ENCODE data around the gene RANBP2.

RANBP2 gene

GRCh38 chr2:108805032-108805431 lies 85.8 kb downstream of the RANBP2 start:
- Histone ChIP-seq H3K4me1 (ENCODE audit: control insufficient read depth, low read depth, low read length) (no peaks in the 10 kb centered on the region), H3K79me1 (ENCODE audit: low read length) (no peaks in the 10 kb centered on the region), H2BK5ac (ENCODE audit: low read length) (no peak overlapping the region), H3K4me2 (ENCODE audit: low read length) (no peak overlapping the region), H3K4ac (ENCODE audit: low read depth, low read length) (no peak overlapping the region), H3K27ac (ENCODE audit: low read depth, low read length) (no peak overlapping the region), H2AK5ac (ENCODE audit: low read length) (no peak overlapping the region), H2BK15ac (replicated peaks; ENCODE audit: low read depth) (no peak overlapping the region), H4K8ac (ENCODE audit: low read depth, low read length) (no peak overlapping the region), H3K9ac (ENCODE audit: low read length) (no peak overlapping the region), H3K23ac (ENCODE audit: low read length) (no peak overlapping the region), H4K5ac (ENCODE audit: low read length) (no peak overlapping the region), H3K4me3 (ENCODE audit: low read length) (no peak overlapping the region), H3K36me3 (ENCODE audit: control insufficient read depth, insufficient read depth, low read length) (no peaks in the 10 kb centered on the region), H2BK120ac (ENCODE audit: low read depth, low read length) (no peak overlapping the region), H3K79me2 (ENCODE audit: control insufficient read depth, insufficient read depth, low read length) (no peaks in the 10 kb centered on the region), H3K27me3 (ENCODE audit: insufficient read depth, low read length, poor library complexity) (no peaks in the 10 kb centered on the region), H3K56ac (ENCODE audit: low read length) (no peak overlapping the region), H3K18ac (ENCODE audit: low read length) (no peak overlapping the region)
- no CpG with 5 or more reads among the region's 1 CpG for WGBS (ENCODE audit: extremely low coverage, insufficient coverage, low lambda C conversion rate)
- no peak for DNase-seq

GRCh38 chr2:108805782-108806181 lies 86.5 kb downstream of the RANBP2 start:
- no peaks in the 10 kb centered on the region for H3K4me1 ChIP-seq (ENCODE audit: control insufficient read depth, low read depth, low read length)
- no peaks in the 10 kb centered on the region for H3K27me3 ChIP-seq (ENCODE audit: insufficient read depth, low read length, poor library complexity)
- H3K56ac ChIP-seq (ENCODE audit: low read length): no peak overlapping the region
- no peak overlapping the region for H2BK120ac ChIP-seq (ENCODE audit: low read depth, low read length)
- H4K8ac ChIP-seq (ENCODE audit: low read depth, low read length): no peak overlapping the region
- no peak overlapping the region for H3K4ac ChIP-seq (ENCODE audit: low read depth, low read length)
- H3K79me1 ChIP-seq (ENCODE audit: low read length): no peaks in the 10 kb centered on the region
- H3K9ac ChIP-seq (ENCODE audit: low read length): no peak overlapping the region
- H3K18ac ChIP-seq (ENCODE audit: low read length): no peak overlapping the region
- H3K79me2 ChIP-seq (ENCODE audit: control insufficient read depth, insufficient read depth, low read length): no peaks in the 10 kb centered on the region
- no peak for DNase-seq
- no peak overlapping the region for H3K27ac ChIP-seq (ENCODE audit: low read depth, low read length)
- 100% methylated on average over 1 of the region's 1 CpG for WGBS (ENCODE audit: extremely low coverage, insufficient coverage, low lambda C conversion rate)
- H3K4me3 ChIP-seq (ENCODE audit: low read length): no peak overlapping the region
- no peak overlapping the region for H4K5ac ChIP-seq (ENCODE audit: low read length)
- H3K23ac ChIP-seq (ENCODE audit: low read length): no peak overlapping the region
- no peak overlapping the region for H2BK15ac ChIP-seq (replicated peaks; ENCODE audit: low read depth)
- H3K36me3 ChIP-seq (ENCODE audit: control insufficient read depth, insufficient read depth, low read length): no peaks in the 10 kb centered on the region
- H2BK5ac ChIP-seq (ENCODE audit: low read length): no peak overlapping the region
- H3K4me2 ChIP-seq (ENCODE audit: low read length): no peak overlapping the region
- no peak overlapping the region for H2AK5ac ChIP-seq (ENCODE audit: low read length)

GRCh38 chr2:108806371-108807113 lies 87.3 kb downstream of the RANBP2 start:
- H3K27ac ChIP-seq (ENCODE audit: low read depth, low read length): no peak overlapping the region
- WGBS (ENCODE audit: extremely low coverage, insufficient coverage, low lambda C conversion rate): no CpG with 5 or more reads among the region's 6 CpGs
- H2AK5ac ChIP-seq (ENCODE audit: low read length): no peak overlapping the region
- H2BK120ac ChIP-seq (ENCODE audit: low read depth, low read length): no peak overlapping the region
- H4K8ac ChIP-seq (ENCODE audit: low read depth, low read length): no peak overlapping the region
- H3K79me2 ChIP-seq (ENCODE audit: control insufficient read depth, insufficient read depth, low read length): no peaks in the 10 kb centered on the region
- no peaks in the 10 kb centered on the region for H3K4me1 ChIP-seq (ENCODE audit: control insufficient read depth, low read depth, low read length)
- no peak overlapping the region for H4K5ac ChIP-seq (ENCODE audit: low read length)
- H3K56ac ChIP-seq (ENCODE audit: low read length): no peak overlapping the region
- H3K9ac ChIP-seq (ENCODE audit: low read length): no peak overlapping the region
- H3K4me2 ChIP-seq (ENCODE audit: low read length): no peak overlapping the region
- no peaks in the 10 kb centered on the region for H3K36me3 ChIP-seq (ENCODE audit: control insufficient read depth, insufficient read depth, low read length)
- H2BK5ac ChIP-seq (ENCODE audit: low read length): no peak overlapping the region
- H3K27me3 ChIP-seq (ENCODE audit: insufficient read depth, low read length, poor library complexity): no peaks in the 10 kb centered on the region
- no peak overlapping the region for H3K18ac ChIP-seq (ENCODE audit: low read length)
- H2BK15ac ChIP-seq (replicated peaks; ENCODE audit: low read depth): no peak overlapping the region
- no peak overlapping the region for H3K23ac ChIP-seq (ENCODE audit: low read length)
- H3K4me3 ChIP-seq (ENCODE audit: low read length): no peak overlapping the region
- no peak overlapping the region for H3K4ac ChIP-seq (ENCODE audit: low read depth, low read length)
- no peak for DNase-seq
- H3K79me1 ChIP-seq (ENCODE audit: low read length): no peaks in the 10 kb centered on the region

- H2BK15ac ChIP-seq (replicated peaks; ENCODE audit: low read depth): no peak overlapping the region
- H3K27me3 ChIP-seq (ENCODE audit: insufficient read depth, low read length, poor library complexity): no peaks in the 10 kb centered on the region
- no peak overlapping the region for H3K56ac ChIP-seq (ENCODE audit: low read length)
- no peaks in the 10 kb centered on the region for H3K79me1 ChIP-seq (ENCODE audit: low read length)
- H3K27ac ChIP-seq (ENCODE audit: low read depth, low read length): no peak overlapping the region
- H3K4me2 ChIP-seq (ENCODE audit: low read length): no peak overlapping the region
- H3K9ac ChIP-seq (ENCODE audit: low read length): no peak overlapping the region
- H3K36me3 ChIP-seq (ENCODE audit: control insufficient read depth, insufficient read depth, low read length): no peaks in the 10 kb centered on the region
- H3K23ac ChIP-seq (ENCODE audit: low read length): no peak overlapping the region
- DNase-seq: no peak
- H2BK120ac ChIP-seq (ENCODE audit: low read depth, low read length): no peak overlapping the region
- H3K18ac ChIP-seq (ENCODE audit: low read length): no peak overlapping the region
- no peaks in the 10 kb centered on the region for H3K4me1 ChIP-seq (ENCODE audit: control insufficient read depth, low read depth, low read length)
- H3K79me2 ChIP-seq (ENCODE audit: control insufficient read depth, insufficient read depth, low read length): no peaks in the 10 kb centered on the region
- H4K5ac ChIP-seq (ENCODE audit: low read length): no peak overlapping the region
- H2BK5ac ChIP-seq (ENCODE audit: low read length): no peak overlapping the region
- H3K4me3 ChIP-seq (ENCODE audit: low read length): no peak overlapping the region
- no peak overlapping the region for H4K8ac ChIP-seq (ENCODE audit: low read depth, low read length)
- WGBS (ENCODE audit: extremely low coverage, insufficient coverage, low lambda C conversion rate): no CpG with 5 or more reads among the region's 3 CpGs
- no peak overlapping the region for H2AK5ac ChIP-seq (ENCODE audit: low read length)
- H3K4ac ChIP-seq (ENCODE audit: low read depth, low read length): no peak overlapping the region
Observed at GRCh38 chr2:108809936-108810335, 90.7 kb downstream of the RANBP2 start.

- DNase-seq: no peak
- Histone ChIP-seq H3K18ac (ENCODE audit: low read length) (no peak overlapping the region), H3K4me2 (ENCODE audit: low read length) (no peak overlapping the region), H4K8ac (ENCODE audit: low read depth, low read length) (no peak overlapping the region), H3K23ac (ENCODE audit: low read length) (no peak overlapping the region), H3K79me2 (ENCODE audit: control insufficient read depth, insufficient read depth, low read length) (no peaks in the 10 kb centered on the region), H3K27ac (ENCODE audit: low read depth, low read length) (no peak overlapping the region), H3K4ac (ENCODE audit: low read depth, low read length) (no peak overlapping the region), H3K36me3 (ENCODE audit: control insufficient read depth, insufficient read depth, low read length) (no peaks in the 10 kb centered on the region), H3K79me1 (ENCODE audit: low read length) (no peaks in the 10 kb centered on the region), H2BK5ac (ENCODE audit: low read length) (no peak overlapping the region), H3K4me3 (ENCODE audit: low read length) (no peak overlapping the region), H2AK5ac (ENCODE audit: low read length) (no peak overlapping the region), H3K9ac (ENCODE audit: low read length) (no peak overlapping the region), H3K4me1 (ENCODE audit: control insufficient read depth, low read depth, low read length) (no peaks in the 10 kb centered on the region), H3K27me3 (ENCODE audit: insufficient read depth, low read length, poor library complexity) (no peaks in the 10 kb centered on the region), H2BK15ac (replicated peaks; ENCODE audit: low read depth) (no peak overlapping the region), H3K56ac (ENCODE audit: low read length) (no peak overlapping the region), H2BK120ac (ENCODE audit: low read depth, low read length) (no peak overlapping the region), H4K5ac (ENCODE audit: low read length) (no peak overlapping the region)
- no CpG with 5 or more reads among the region's 4 CpGs for WGBS (ENCODE audit: extremely low coverage, insufficient coverage, low lambda C conversion rate)
Observed at GRCh38 chr2:108810993-108811957, 92.0 kb downstream of the RANBP2 start.

Measured in mesendoderm (in vitro differentiated cells).